Hair follicle dermal papilla cell (primary cell): Measurements from ENCODE around the gene CHRNB4. TPM values are rescaled to one million over a fixed set of nuclear protein-coding genes. Genes with fewer than 3 reads are reported as not detected.

ENCODE experiments used
- small RNA-seq: library from RNA; depleted of rRNA; stranded (forward); fragments of <200 nt; gene quantifications from one replicate; pipeline ENCODE3, GENCODE V24; 2012
- total RNA-seq: library from RNA; depleted of rRNA; stranded (reverse); fragments of >200 nt; gene quantifications from 2 replicates; pipeline ENCODE4 v1.2.3, GENCODE V29; 2012

Gene CHRNB4, protein sequence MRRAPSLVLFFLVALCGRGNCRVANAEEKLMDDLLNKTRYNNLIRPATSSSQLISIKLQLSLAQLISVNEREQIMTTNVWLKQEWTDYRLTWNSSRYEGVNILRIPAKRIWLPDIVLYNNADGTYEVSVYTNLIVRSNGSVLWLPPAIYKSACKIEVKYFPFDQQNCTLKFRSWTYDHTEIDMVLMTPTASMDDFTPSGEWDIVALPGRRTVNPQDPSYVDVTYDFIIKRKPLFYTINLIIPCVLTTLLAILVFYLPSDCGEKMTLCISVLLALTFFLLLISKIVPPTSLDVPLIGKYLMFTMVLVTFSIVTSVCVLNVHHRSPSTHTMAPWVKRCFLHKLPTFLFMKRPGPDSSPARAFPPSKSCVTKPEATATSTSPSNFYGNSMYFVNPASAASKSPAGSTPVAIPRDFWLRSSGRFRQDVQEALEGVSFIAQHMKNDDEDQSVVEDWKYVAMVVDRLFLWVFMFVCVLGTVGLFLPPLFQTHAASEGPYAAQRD
- total RNA-seq, result not detected in 2 replicates

GRCh38 chr15:78641102-78641748 is at the start of gene CHRNB4:
Gene CHRNB4 (minus strand): TSS chr15:78641210. CDS start chr15:78641133, 77 bp downstream.

DNA sequence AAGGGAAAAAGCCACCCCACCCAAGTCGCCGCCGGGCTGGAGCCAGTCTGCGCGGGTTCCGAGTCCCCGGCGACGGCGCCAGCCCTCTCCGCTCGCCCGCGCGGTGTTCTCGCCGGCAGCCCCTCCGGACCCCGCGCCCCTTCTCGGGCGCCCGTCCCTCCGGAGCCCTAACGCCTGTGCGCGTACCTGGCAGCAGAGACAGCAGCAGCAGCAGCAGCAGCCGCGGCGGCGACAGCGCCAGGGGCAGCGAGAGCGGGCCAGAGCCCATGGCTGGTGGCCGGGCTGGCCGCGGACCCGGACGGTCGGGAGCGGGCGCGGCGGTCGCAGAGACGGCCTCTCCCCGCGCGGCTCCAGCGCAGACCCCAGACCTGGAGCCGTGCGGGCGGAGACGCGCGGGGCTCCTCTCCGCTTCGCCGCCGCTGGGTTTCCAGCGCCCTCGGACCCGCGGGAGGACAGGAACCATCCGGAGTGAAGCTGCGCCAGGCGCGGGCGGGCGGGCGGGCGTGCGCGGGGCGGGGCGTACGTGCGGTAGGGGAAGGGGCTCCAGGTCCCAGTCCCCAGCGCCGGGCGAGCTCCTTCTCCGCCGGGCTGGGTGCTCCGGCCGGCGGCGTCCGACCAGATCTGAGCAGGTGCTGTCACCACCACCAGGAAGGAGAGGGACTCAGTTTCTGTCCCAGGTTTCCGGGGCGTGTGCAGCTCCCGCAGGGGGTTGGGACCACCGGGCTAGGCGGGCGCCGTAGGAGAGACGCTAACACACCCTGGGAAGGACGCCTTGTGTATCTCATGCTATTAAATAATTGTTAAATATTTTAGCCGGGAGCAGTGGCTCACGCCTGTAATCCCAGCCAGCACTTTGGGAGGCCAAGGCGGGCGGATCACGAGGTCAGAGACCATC is 20.2 kb downstream of the CHRNB4 start, which contains the start of gene CHRNA3:
Gene CHRNA3, minus strand, starts transcription at position 470 of the 895 bp plus-strand sequence. Its CDS starts 202 bp downstream, at position 268.

Small RNA genes within 50 kb of the gene (small RNA-seq; reads per million reads assigned to genes)
- not detected for gene AC067863.2

Other genes starting within 250 kb of the CHRNB4 start
- gene IREB2, start 203.0 kb downstream of the CHRNB4 start, total RNA-seq, result 25.6 and 32.9 TPM in 2 replicates
- 1.9 and 3.1 TPM in 2 replicates for gene HYKK, start 133.6 kb downstream of the CHRNB4 start, total RNA-seq
- 135 and 159 TPM in 2 replicates for gene PSMA4, start 100.8 kb downstream of the CHRNB4 start, total RNA-seq
- gene CHRNA5, start 75.7 kb downstream of the CHRNB4 start, total RNA-seq, result 0.36 and 1.3 TPM in 2 replicates
- gene CHRNA3, start 20.2 kb downstream of the CHRNB4 start, total RNA-seq, result not detected in 2 replicates
- 11.7 and 13.6 TPM in 2 replicates for gene ADAMTS7, start 170.3 kb upstream of the CHRNB4 start, total RNA-seq
- 341 and 367 TPM in 2 replicates for gene MORF4L1, start 231.7 kb upstream of the CHRNB4 start, total RNA-seq